ENCODE measurements around the gene GNB2. TPM values are rescaled to one million over a fixed set of nuclear protein-coding genes. Genes with fewer than 3 reads are reported as not detected.

GNB2 gene
- total and polyA plus RNA-seq, 2 of the 13 experiments (the other 11 are each of a cell fraction or from before 2014, with no cell fraction given) = 48.3 to 67.1 TPM

DNA sequence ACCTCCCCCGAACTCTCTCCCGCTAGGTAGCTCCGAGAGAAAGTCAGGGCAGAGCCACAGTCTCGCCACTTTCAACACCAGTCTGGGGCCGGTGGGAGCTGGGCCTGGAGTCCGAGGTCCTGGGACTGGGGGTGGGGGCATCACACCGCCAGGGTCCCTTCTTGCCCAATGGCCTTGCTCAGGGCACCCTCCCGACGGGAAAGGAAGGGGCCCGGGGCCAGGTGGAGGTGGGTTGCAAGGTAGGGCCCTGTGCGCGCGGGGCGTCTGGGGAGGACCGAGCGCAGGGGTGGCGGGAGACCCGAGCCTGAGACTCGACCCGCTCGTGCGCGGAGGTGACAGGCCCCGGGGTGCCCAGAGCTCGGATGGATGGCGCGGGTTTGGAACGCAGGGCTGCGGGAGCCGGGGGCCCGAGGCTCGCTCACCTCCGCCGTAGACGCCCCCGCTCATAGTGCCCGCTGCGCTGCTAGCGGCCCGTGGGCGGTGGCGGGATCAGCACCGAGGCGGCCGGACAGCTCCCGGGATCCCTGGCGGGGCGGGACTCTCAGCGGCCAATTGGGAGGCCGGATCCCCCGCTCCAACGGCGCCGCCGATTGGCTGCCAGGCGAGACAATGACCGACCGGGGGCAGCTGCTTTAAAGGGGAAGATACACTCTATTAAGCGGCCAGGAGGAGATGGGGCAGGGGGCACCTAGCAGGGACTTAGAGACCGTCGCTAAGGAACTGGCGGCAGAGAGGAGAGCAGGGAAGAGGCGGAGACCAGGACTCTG, 17.4 kb upstream of the GNB2 start, which contains the start of gene ACTL6B (continued):
- peak; percentile 45; the same call in 1 of the 2 replicates for TF ChIP-seq ELF3 (CRISPR knock-in tag; IDR thresholded peaks at IDR 0.05)
- TF ChIP-seq ZSCAN31 (CRISPR knock-in tag; IDR thresholded peaks at IDR 0.05; ENCODE audit: low read depth) = peak; percentile 27; the same call in 1 of the 2 replicates
- 0 out of 2 replicates have a peak, but pooled peaks have one; percentile 61 for TF ChIP-seq ZFP37 (CRISPR knock-in tag; IDR thresholded peaks at IDR 0.05; ENCODE audit: borderline replicate concordance)
- no peak for TF ChIP-seq ZNF33A (CRISPR knock-in tag; IDR thresholded peaks at IDR 0.05; ENCODE audit: borderline replicate concordance)
- TF ChIP-seq REL (CRISPR knock-in tag; conservative IDR thresholded peaks at IDR 0.05) = peak; percentile 62; the same call in 1 of the 2 replicates
- peak; percentile 73 for TF ChIP-seq PITX1 (CRISPR knock-in tag; IDR thresholded peaks at IDR 0.05)
- 0 out of 2 replicates have a peak, but pooled peaks have one; percentile 38 for TF ChIP-seq ZNF124 (CRISPR knock-in tag; IDR thresholded peaks at IDR 0.05)
- TF ChIP-seq, protein P1, sequence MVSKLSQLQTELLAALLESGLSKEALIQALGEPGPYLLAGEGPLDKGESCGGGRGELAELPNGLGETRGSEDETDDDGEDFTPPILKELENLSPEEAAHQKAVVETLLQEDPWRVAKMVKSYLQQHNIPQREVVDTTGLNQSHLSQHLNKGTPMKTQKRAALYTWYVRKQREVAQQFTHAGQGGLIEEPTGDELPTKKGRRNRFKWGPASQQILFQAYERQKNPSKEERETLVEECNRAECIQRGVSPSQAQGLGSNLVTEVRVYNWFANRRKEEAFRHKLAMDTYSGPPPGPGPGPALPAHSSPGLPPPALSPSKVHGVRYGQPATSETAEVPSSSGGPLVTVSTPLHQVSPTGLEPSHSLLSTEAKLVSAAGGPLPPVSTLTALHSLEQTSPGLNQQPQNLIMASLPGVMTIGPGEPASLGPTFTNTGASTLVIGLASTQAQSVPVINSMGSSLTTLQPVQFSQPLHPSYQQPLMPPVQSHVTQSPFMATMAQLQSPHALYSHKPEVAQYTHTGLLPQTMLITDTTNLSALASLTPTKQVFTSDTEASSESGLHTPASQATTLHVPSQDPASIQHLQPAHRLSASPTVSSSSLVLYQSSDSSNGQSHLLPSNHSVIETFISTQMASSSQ (IDR thresholded peaks at IDR 0.05; ENCODE audit: low read depth) = no peak
- TF ChIP-seq, protein P1 (CRISPR knock-in tag; IDR thresholded peaks at IDR 0.05; ENCODE audit: borderline replicate concordance) = no peak
- no peak for TF ChIP-seq MBNL3 (CRISPR knock-in tag; conservative IDR thresholded peaks at IDR 0.05)
- peak; percentile 90; the same call in 1 of the 2 replicates for TF ChIP-seq ZSCAN9 (CRISPR knock-in tag; IDR thresholded peaks at IDR 0.05; ENCODE audit: borderline replicate concordance)
- TF ChIP-seq, protein P2, sequence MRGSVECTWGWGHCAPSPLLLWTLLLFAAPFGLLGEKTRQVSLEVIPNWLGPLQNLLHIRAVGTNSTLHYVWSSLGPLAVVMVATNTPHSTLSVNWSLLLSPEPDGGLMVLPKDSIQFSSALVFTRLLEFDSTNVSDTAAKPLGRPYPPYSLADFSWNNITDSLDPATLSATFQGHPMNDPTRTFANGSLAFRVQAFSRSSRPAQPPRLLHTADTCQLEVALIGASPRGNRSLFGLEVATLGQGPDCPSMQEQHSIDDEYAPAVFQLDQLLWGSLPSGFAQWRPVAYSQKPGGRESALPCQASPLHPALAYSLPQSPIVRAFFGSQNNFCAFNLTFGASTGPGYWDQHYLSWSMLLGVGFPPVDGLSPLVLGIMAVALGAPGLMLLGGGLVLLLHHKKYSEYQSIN (CRISPR knock-in tag; IDR thresholded peaks at IDR 0.05; ENCODE audit: borderline replicate concordance) = no peak
- TF ChIP-seq GFI1 (CRISPR knock-in tag; IDR thresholded peaks at IDR 0.05; ENCODE audit: borderline replicate concordance) = peak; percentile 63; the same call in 1 of the 2 replicates
- peak; percentile 31; the same call in 1 of the 2 replicates for TF ChIP-seq TIGD3 (CRISPR knock-in tag; IDR thresholded peaks at IDR 0.05; ENCODE audit: borderline replicate concordance)
- peak; percentile 38; the same call in 1 of the 2 replicates for TF ChIP-seq RFXANK (CRISPR knock-in tag; IDR thresholded peaks at IDR 0.05)
- peak; percentile 45; the same call in 1 of the 2 replicates for TF ChIP-seq NFATC3 (CRISPR knock-in tag; IDR thresholded peaks at IDR 0.05)
- TF ChIP-seq SP5 (CRISPR knock-in tag; IDR thresholded peaks at IDR 0.05; ENCODE audit: borderline replicate concordance, low read depth) = peak; percentile 33; the same call in 1 of the 2 replicates
- peak; percentile 83; the same call in 1 of the 2 replicates for TF ChIP-seq ZNF225 (CRISPR knock-in tag; IDR thresholded peaks at IDR 0.05)
- TF ChIP-seq ZNF605 (CRISPR knock-in tag; IDR thresholded peaks at IDR 0.05) = peak; percentile 99
- TF ChIP-seq ZMYM4 (CRISPR knock-in tag; IDR thresholded peaks at IDR 0.05) = peak; percentile 83
- peak; percentile 95 for TF ChIP-seq WIZ (CRISPR knock-in tag; IDR thresholded peaks at IDR 0.05)
- TF ChIP-seq AHR (CRISPR knock-in tag; IDR thresholded peaks at IDR 0.05) = peak; percentile 75; the same call in 1 of the 2 replicates
- 0 out of 2 replicates have a peak, but pooled peaks have one; percentile 39 for TF ChIP-seq CENPT (CRISPR knock-in tag; IDR thresholded peaks at IDR 0.05; ENCODE audit: low read depth)
